Measurements from ENCODE around the gene KLHDC3.
"Not testable (repeated sequence)": the region's sequence is repeated elsewhere in the genome, so short reads cannot be mapped to it uniquely, and the experiment has no call there.

Gene KLHDC3

DNA sequence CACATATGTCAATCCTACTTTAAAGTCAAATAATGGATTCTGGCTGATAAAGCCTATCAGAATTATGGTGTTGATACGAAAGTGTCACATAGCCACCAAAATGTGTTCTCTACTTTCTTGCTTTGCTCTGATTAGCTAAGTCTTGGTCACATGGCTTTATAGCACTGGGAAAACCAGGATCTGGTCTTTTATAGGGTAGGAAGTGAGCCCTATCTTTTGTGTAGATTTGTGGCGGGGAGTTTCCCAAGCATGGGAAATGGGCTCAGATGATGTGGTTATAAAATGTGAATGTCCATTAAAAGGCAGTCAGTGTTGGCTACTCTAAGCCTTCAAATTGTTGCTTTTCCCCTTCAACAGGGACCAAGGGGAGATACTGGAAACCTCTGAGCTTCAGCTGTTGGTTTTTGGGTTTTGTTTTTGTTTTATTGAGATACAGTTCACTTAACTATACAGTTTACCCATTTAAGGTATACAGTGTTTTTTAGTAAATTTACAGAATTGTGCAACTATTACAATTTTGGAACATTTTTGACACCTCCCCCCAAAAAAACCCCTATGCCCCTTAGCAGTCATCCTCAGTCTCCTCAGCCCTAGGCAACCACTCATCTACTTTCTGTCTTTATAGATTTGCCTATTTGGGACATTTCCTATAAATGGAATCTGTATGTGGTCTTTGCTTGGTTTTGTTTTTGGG is 19.6 kb downstream of the KLHDC3 start:
- no peak for ATAC-seq

DNA sequence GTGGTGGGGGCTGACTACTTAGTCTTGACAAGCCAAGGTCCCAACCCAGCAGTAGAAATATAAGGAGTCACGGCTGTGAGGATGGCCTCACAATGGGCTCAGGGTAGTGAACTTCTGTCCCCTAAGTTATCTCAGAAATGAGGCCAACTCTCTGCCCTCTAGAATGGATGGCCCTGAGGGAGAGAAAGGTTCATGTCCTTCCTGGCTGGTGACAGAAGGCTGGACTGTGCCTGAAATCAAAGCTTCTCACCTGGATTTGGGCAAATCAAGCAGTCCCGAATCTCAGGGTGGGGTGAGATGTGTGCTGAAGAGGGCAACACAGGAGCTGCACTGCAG is 20.1 kb downstream of the KLHDC3 start:
- ATAC-seq: no peak

DNA sequence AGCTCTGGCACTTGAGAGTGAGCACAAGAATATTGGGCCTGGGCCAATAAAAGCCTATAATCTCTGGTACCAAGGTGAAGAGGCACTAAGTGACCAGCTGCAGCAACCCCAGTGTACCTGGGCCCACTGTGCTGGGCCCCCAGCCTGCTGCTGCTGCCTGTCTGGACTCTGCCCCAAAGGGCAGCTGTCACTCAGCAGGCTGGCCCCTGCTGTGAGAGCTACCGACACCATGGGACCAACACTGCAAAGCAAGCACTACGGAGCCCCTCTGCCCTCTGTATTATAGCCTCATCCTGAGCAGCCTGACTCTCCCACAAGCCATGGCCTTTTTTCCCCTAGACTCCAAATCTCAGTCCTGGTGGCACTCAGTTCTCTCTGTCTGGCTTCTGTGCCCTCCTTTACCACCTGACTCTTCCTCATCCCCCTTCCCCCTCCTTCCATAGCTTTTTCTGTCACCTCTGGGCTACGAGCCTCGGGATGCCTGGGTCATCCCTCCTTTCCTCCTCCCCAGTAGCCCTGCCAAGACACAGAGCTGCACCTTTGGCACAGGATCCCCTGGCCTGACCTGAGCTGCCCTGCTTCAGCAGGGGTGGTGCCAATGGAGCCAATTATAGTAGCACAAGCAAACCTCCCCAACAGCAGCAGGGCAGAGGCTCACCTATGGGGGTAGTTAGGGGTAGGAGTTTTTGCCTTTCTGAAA is 21.6 kb downstream of the KLHDC3 start:
- ATAC-seq: no peak

DNA sequence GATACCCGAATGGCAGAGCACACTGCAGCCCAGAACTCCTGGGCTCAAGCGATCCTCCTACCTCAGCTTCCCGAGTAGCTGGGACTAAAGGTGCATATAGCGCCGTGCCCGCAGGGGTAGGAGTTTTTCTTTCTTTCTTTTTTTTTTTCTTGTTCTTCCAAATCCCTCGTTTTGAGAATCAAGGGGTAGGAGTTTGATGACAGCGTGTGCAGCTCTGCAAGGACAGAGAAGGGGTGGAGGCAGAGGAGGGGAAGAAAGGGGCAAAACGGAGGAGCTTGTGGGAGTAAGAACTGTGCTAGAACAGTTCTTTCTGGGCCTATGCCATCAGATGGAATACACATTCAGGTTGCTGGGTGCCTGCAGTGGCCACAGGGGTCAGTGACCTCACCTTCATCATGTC is 22.7 kb downstream of the KLHDC3 start:
- no peak for ATAC-seq

DNA sequence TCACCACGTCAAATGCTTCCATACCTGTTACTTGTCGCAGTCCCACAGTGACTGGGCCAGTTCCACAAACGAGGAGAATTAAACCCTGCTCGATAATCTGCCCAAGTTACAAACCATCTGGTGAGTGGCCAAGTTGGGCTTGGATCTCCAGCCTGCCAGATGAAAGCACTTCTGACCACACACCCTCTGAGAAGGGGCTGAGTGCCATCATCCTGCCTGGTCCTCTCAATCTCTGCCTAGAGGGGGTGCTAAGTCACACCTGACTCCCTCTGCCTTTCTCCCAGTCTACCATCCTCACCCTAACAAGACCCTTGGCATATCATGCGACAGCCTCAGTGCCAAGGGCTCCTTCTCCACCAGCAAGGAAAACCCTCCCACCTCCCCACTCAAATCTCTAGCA is 23.1 kb downstream of the KLHDC3 start:
- ATAC-seq: no peak

DNA sequence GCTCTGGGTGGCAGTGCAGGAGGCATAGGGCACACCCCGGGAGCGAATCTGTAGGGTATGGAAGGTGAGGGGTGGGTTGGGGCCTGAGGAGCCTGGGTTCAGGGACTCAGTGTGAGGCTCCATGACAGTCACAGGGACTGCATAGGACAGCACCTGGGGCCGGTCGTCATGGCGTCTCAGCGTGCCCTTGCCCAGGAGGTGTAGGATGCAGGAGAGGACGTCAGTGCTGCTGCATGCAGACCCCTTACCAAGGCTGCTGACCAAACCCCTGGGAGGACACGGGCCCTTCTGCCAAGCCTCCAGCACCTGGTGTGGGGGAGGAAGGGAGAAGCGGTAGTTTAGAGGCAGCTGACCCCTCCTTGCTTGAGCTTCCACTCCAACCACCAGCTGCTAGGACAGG is 23.7 kb downstream of the KLHDC3 start:
- ATAC-seq: no peak

DNA sequence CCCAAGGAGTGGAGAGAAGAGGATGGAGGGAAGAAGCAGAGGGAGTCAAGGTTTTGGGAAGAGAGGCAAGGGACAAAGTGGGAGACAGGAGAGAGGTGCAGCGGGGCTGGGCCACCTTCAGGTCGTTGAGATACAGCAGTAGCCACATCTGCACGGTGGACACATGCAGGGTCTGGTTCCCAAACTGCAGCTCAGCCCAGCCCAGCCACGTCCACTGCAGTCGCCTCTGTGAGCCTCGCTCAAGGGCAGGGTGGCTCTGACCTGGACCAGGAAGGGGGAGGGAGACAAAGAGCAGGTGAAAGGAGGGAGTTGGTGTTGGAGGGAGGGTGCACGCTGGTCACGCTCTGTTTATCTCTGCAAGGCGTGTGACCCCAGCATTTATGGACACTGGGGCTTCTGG is 24.7 kb downstream of the KLHDC3 start:
- no peak for ATAC-seq

DNA sequence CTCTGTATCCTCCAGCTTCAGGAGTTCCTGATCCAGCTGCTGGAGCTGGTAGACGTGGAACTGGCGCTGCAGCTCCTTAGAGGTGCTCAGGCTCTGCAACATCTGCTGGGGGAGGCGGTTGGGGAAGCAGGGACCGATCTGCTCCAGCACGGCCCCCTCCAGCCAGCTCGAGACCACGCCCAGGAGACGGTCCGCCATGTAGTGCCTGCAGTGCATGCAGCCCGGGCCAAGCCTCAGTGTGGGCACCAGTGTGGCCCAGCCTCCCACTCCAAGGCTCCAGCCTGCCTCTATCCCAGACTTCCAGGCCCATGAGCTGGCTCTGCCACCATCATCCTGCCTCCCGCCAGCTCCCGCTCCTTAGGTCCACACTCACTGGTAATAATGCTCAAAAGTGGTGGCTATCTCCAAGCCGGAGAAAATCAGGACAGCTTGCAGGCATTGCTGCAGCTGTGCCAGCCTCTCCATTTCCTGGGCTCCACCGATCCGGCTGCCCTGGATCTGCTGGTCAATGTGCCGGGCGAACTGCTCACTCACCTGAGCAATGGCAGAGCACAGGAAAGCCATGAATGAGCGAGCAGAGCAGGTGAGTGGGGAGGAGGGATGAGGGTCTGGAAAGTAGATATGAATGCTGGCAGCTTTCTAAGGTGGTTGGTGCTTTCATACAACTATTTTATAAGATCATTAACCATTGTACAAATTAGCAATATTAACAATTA is 26.7 kb downstream of the KLHDC3 start:
- ATAC-seq: no peak

DNA sequence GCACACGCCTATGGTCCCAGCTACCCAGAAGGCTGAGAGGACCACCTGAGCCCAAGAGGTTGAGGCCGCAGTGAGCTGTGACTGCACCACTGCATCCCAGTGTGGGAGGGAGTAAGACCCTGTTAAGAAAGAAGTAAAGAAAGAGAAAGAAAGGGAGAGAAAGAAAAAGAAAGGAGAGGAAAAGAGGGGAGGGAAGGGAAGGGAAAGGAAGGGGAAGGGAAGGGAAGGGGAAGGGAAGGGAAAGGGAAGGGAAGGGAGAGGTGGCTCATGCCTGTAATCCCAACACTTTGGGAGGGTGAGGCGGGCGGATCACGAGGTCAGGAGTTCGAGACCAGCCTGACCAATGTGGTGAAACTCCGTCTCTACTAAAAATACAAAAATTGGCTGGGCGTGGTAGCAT is 27.4 kb downstream of the KLHDC3 start:
- ATAC-seq: not testable (repeated sequence)

DNA sequence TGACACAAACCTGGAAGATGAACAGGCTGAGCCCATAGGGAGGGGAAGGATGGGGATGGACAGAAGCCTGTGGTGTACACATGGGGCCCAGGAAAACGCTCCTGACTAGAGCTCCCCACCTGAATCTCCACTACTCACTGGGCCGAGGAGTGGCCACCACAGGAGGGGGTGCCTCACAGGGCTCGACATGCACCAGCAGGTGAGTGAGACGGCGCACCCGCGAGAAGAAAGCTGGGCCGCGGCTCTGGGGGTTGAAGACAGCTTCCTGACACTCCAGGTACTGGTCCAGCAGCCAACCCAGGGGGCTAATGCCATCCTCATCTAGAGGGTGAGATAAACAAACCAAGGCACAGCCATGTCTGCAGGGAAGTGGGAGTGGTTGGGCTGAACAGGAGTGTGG is 29.3 kb downstream of the KLHDC3 start:
- no peak for ATAC-seq

DNA sequence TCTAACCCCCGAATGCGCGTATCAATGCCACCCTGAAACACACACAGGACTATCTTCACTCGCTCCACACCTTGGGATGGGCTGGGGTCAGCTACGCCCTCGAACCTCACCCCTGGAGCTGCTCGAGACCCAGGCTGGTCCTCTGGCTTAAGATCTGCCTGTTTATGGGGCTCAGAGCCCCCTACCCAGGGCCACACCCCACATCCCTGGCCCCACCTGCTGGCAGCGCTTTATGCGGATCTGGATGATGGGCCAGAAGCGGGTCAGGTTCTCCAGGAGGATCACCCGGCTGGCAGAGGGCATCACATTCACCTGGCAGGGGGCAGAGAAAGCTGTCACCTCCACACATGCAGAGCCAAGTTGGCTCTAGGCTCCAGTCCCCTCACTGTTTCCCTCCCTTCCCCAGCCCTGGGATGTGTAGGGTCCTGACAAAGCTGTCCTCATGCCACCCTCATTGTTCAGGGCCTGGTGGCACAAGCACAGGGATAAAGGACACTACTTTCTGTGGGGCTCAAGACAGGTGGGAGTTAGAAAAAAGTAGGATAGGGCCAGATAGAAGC is 31.4 kb downstream of the KLHDC3 start:
- no peak for ATAC-seq

DNA sequence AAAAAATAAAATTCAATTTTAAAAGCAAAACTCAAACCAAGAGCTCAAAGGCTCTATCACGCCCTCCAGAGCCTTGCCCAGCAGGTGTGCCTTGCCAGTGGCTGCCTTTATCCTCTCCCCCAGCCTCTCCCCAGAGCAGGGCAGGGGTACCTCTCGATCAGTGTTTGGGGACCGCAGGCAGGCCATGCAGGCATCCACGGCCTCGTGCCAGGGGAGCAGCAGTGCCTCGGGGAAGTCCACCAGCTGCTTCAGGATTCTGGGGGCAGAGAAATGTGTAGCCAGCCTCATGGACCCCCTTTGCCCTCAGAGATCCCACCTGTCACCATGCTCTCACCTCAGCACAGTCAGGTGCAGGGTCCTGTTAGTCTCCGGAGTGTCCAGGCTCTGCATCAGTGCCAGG is 33.9 kb downstream of the KLHDC3 start:
- ATAC-seq: no peak

DNA sequence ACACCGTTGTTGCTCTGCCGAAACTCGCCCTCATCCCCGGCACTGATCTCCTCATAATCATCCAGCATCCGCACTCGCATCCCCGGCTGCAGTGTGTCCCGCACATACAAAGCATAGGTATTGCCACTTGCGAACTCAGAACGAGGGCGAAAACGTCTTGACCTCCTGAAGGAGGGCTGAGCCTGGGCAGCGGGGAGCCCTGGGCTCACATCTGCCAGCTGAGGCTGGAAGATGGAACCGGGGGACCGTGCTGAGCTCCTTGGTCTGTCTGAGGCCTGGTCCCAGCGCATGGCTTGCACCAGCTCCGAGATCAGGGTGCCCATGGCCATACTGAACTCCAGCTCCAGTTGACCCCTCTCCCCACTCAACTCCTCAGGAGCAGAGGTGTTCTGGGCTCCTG is 36.9 kb downstream of the KLHDC3 start:
- no peak for ATAC-seq

DNA sequence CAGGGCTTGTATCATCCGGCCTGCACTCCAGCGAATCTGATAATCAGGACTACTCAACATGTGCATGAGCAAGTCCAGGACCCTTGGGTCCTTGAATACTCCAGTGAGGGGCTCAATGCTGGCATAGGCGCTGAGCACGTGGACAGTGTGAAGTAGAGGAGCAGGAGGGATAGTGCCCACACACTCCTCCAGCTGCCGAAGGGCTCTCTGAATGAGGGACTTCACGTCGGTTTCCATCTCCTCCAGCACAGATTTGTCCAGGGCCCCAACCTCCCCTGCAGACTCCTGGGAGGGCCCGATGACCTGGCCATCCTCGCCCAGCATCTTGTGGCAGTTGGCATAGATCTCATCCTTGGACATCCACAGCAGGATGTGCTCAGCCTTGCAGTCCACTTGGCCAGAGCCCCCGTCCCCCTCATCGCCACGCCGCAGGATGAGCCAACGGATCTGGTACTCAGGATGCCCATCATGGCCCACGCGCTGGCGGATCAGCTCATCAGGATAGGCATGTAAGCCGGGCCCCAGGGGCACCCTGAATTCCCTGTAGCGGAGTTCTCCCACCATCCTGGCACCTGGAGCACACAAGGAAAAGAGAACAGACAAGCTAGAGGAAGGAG is 38.3 kb downstream of the KLHDC3 start:
- no peak for ATAC-seq

DNA sequence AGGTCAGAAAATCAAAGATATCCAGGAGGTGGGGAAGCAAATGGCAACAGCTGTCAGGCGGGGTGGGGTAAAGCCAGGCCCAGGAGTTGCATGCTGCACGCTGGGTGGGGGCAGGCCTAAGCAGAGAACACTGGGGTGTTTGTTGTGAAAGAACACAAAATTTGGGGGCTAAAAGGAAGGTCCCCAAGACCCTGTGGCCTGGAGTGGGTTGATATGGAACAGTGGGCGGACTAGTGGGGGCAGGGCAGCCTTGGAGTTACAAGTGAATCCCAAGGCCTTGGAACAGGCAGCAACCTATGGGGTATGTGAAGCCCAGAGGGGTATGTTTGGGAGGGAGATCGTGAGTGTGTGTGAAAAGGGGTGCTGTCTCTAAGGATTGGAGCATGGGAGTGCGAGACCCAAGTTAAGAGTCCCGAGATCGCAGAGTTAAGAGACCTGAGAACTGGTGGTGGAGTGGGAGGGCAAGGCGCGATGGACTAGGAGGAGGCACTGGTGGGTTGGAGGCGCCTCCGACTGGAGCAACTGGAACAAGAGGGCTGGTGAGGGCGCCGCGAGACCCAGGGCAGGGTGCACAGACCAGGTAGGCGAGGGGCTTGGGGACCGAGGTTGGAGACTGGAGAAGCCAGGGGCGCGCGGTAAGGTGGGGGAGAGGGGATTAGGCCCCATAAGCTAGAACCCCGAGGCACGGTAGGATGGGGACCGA is 38.9 kb downstream of the KLHDC3 start:
- ATAC-seq: peak; percentile 6

DNA sequence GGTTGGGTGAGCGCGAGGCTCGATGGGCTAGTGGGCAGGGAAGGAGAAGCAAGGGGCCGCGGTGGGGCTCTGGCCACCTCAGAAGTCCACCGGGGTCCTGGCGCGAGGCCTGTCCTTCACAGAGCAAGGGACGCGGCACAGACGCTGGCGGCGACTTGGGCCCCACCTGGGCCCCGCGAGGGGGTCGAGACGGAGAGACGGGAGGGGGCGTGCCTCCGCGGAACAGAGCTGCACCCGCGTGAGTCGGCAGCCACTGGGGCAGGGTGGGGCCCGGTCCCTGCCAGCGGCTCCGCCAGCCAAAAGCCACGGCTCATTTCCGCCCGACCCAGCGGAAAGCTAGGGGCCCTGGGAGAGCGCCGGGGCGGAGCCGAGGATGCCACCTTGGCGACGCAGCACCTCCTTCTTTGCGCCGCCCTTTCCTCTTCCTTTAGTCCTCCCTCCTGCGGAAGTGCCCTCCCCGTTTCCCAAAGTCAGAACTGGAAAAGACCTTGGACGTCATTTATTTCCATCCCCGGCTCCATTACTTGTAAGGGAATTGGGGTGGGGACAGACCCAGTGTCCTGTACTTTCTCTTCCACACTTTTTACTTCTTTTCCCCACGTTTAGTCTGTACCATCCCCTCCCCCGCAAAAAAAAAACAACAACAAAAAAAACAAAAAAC is 39.6 kb downstream of the KLHDC3 start, which contains the start of gene CUL7:
Gene CUL7, minus strand, starts transcription at position 307 of the 661 bp plus-strand sequence. CDS start 1,063 bp downstream, outside the sequence.
- ATAC-seq: peak; percentile 99 to 100

DNA sequence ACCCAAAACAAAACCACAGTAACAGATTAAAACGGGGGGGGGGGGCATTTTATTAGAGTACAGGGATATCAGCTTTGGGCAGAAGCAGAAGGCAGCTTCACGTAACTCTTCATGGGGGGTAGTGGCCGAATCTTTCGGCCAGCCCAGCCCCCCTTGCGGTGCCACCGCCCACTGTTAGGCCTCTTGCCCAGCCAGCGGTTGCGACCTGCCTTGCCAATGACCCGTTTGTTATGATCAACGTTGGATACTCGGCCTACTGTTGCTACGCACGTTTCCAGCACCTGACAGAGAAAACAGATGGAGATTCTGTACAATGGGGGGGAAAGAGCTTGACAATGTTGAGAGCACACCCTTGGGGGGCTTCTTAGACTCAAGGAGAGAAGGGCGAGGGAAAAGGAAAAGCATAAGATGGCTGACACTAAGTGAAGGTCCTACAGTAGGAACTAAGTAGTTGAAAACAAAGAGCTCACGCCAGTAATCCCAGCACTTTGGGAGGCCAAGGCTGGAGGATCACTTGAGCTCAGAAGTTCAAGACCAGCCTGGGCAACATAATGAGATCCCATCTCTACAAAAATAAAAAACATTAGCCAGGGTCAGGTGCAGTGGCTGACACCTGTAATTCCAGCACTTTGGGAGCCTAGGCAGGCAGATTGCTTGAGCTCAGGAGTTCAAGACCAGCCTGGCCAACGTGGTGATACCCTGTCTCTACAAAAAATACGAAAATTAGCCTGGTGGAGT is 40.3 kb downstream of the KLHDC3 start:
- no peak for ATAC-seq

DNA sequence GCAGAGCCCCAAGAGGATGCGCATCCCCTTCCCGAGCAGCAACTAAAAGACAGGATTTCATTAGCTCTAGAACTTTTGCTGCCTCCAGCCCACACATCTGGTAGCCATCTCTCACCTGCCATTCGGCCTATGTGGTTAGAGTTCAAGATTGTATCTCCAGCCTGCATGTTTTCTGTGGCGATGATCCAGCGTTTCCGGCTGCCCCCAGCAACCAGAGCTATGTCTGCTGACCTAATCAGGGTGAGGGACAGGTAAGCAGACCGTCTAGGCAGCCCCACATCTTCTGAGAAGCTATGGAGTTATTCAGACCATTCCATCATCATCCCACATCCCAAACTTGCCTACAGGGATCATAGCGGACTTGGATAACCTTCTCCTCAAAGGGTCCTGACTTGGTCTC is 41.9 kb downstream of the KLHDC3 start:
- no peak for ATAC-seq

DNA sequence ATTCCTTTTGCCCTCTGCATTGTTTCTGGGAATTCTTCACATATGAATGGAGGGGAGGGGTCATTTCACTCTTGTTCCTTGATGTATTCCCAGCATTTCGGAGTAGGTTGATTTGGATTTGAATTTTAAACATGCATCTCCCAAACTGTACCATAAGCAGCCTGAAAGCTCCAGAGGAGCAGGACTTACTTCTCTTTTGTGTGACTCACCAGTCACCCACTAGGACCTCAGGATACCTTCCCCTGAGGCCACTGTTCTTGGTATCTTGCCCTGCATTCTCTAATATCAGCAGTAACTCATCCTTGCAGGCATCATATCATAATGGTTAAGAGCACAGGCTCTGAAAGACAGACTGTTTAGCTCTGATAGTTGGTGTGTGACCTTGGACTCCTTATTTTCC is 44.5 kb downstream of the KLHDC3 start:
- no peak for ATAC-seq

DNA sequence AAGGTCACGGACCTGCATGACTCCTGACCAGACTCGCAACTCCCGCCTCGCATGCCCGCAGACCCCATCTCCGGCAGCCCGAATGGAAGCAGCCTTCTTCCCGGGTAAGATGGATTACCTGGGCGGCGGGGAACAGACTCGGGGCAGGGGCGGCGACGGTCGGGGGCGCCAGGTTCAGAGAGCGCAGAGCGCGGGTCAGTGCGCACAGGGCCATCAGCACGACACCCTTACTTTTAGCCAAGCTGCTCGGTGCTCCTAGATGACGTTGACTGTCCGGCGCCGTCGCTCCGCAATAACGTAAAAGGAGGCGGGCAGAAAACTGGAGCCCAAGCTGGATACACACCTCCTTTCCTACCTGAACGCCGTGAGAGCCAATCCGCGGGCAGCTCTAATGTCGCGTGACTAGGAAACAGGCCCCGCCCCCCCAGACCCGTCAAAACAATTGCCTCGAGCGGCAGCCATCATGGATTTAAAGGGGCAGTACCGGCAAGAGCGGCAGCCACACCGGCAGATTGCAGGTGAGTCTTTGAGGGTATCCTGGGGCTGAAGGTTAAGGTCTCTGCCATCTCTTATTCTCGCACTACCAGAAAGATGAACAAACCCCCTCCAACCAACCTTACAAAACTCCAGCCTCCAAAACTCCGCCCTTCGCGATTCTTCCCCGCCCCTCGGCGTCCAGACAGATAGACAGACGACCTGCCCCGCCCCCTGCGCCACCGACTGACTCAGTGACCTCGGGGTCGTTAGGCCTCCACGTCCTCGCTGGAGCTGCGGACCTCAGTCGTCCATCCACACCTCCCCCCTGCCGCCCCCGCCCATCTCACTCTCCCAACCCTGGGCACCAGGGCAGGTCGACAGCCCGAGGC is 45.4 kb downstream of the KLHDC3 start, which contains the start of the genes KLC4 and MRPL2:
Gene KLC4, plus strand, starts transcription at position 464 of the 866 bp plus-strand sequence. CDS start 1,705 bp downstream, outside the sequence.
Gene MRPL2, minus strand, starts transcription at position 267 of the 866 bp plus-strand sequence. Its CDS starts 53 bp downstream, at position 214.
- ATAC-seq: peak; percentile 95 to 96
